ENCODE measurements around the gene ARAP1. TPM values are rescaled to one million over a fixed set of nuclear protein-coding genes. Genes with fewer than 3 reads are reported as not detected.

The ARAP1 gene
- total and polyA plus RNA-seq, 2 donors (not counting 3 experiments of a cell fraction or from before 2014, with no cell fraction given), result 36.8 to 66.2 TPM

DNA sequence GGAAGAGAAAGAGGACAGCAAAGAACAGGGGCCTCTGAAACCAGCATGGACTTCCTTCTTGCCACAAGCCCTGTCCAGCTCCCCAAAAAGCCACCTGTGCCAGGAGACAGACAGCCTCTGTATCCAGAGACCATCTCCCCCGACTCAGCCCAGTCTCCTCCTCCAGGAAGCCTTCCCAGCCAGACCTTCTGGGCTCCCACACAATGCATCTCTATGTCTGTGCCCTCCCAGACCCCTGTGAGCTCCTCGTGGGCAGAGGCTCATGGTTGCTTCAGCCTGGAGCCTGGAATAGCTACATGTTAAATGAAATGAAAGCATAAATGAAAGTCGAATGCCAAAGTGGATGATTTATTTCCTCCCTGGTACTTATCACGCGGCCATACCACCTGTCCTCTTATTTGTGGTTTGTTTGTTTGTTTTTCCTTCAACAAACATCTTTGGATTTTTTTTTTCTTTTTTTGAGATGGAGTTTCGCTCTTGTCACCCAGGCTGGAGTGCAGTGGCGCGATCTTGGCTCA, 7.3 kb upstream of the ARAP1 start:
- BruUV-seq (replicated peaks), result no TSS peak
- Histone ChIP-seq H3K9ac (replicated peaks; ENCODE audit: extremely low read depth, insufficient read depth, low read length) (no peak overlapping the region), H3K79me2 (ENCODE audit: control insufficient read depth, insufficient read depth, low read length) (no peaks in the 10 kb centered on the region), H3K4me3 (replicated peaks in 1 of 3; ENCODE audit: insufficient read depth in 1 of 3, low read depth in 1 of 3, low read length in 3 of 3) (no peak overlapping the region), H3K9me3 (replicated peaks; ENCODE audit: control insufficient read depth, insufficient read depth, low read length) (no peaks in the 10 kb centered on the region), H3K4me1 (ENCODE audit: control insufficient read depth, extremely low read depth, insufficient read depth, low read length) (no peaks in the 10 kb centered on the region), H3K36me3 (ENCODE audit: control insufficient read depth in 2 of 2, extremely low read depth in 1 of 2, insufficient read depth in 2 of 2, low read length in 2 of 2) (no peaks in the 10 kb centered on the region), H3K9me1 (replicated peaks; ENCODE audit: control insufficient read depth, extremely low read depth, insufficient read depth, low read length) (no peaks in the 10 kb centered on the region), H2AFZ (ENCODE audit: low read depth, low read length) (no peak overlapping the region), H4K20me1 (replicated peaks; ENCODE audit: control insufficient read depth, extremely low read depth, insufficient read depth, low read length) (no peaks in the 10 kb centered on the region), H3K27ac (ENCODE audit: insufficient read depth, low read depth, low read length) (no peak overlapping the region), H3K4me2 (ENCODE audit: insufficient read depth, low read length) (no peak overlapping the region), H3K27me3 (ENCODE audit: control insufficient read depth in 2 of 2, insufficient read depth in 2 of 2, low read length in 2 of 2) (no peaks in the 10 kb centered on the region)
- DNase-seq (ENCODE audit: low read depth, low spot score) (no peak), FAIRE-seq (no peak)
- TF ChIP-seq POLR2A (IDR thresholded peaks at IDR 0.05; ENCODE audit: low read depth, low read length) (no peak), POLR2AphosphoS5 (IDR thresholded peaks at IDR 0.05; ENCODE audit: insufficient read depth, low read depth, low read length) (no peak), EZH2 (IDR thresholded peaks at IDR 0.05; ENCODE audit: borderline replicate concordance, low read depth, low read length, severe bottlenecking) (no peak), MYC (IDR thresholded peaks at IDR 0.05; ENCODE audit: low read depth, low read length) (no peak), JUN (IDR thresholded peaks at IDR 0.05; ENCODE audit: borderline replicate concordance, insufficient read depth, insufficient read length, low read depth) (no peak), FOS (IDR thresholded peaks at IDR 0.05; ENCODE audit: borderline replicate concordance, insufficient read depth, low read length) (no peak), GATA2 (IDR thresholded peaks at IDR 0.05; ENCODE audit: insufficient read depth, insufficient read length, low read depth, low read length) (no peak)
- TF ChIP-seq, protein P1, sequence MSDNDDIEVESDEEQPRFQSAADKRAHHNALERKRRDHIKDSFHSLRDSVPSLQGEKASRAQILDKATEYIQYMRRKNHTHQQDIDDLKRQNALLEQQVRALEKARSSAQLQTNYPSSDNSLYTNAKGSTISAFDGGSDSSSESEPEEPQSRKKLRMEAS (IDR thresholded peaks at IDR 0.05; ENCODE audit: insufficient read depth, insufficient read length), result no peak
- TF ChIP-seq, protein P2, sequence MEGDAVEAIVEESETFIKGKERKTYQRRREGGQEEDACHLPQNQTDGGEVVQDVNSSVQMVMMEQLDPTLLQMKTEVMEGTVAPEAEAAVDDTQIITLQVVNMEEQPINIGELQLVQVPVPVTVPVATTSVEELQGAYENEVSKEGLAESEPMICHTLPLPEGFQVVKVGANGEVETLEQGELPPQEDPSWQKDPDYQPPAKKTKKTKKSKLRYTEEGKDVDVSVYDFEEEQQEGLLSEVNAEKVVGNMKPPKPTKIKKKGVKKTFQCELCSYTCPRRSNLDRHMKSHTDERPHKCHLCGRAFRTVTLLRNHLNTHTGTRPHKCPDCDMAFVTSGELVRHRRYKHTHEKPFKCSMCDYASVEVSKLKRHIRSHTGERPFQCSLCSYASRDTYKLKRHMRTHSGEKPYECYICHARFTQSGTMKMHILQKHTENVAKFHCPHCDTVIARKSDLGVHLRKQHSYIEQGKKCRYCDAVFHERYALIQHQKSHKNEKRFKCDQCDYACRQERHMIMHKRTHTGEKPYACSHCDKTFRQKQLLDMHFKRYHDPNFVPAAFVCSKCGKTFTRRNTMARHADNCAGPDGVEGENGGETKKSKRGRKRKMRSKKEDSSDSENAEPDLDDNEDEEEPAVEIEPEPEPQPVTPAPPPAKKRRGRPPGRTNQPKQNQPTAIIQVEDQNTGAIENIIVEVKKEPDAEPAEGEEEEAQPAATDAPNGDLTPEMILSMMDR (IDR thresholded peaks at IDR 0.05; ENCODE audit: extremely low read depth in 1 of 2, insufficient read depth in 1 of 2, low read depth in 1 of 2, low read length in 2 of 2), result no peak
- dilution Hi-C loops (cut with MboI; ENCODE audit: extremely low pct_ligation_motif_present, low sequenced_read_pairs) (no loop called here), intact Hi-C loops (cut with micrococcal nuclease) (no loop called here)
- ChIA-PET CTCF (interaction anchor here (1.0 to 1.5 kb wide), 3 partner anchors 17 to 34 kb away, joined by 3 to 5 read pairs (median 3); no protein-coding TSS in a partner anchor), POLR2A (no interaction called here)
